Caco-2 (cell line): ENCODE results near the gene ACTG1. TPM values are rescaled to one million over a fixed set of nuclear protein-coding genes. Genes with fewer than 3 reads are reported as not detected.
"Not testable (repeated sequence)": the region's sequence is repeated elsewhere in the genome, so short reads cannot be mapped to it uniquely, and the experiment has no call there.

Experiments
- BruUV-seq: library from RNA; stranded (reverse); fragments of 400-500 nt; replicated peaks from 2 replicates; lab custom pipeline; 2021; lab: Mats Ljungman, UMichigan
- CTCF ChIA-PET: fragments of 300-600 bp; sonication (Branson Sonifier 250); formaldehyde crosslinking; loops from one replicate; lab custom pipeline; 2022; ENCODE audit warnings: antibody characterized with exemption; lab: Charles Lee
- POLR2A ChIA-PET: fragments of 300-600 bp; sonication (Branson Sonifier 250); formaldehyde crosslinking; loops from one replicate; lab custom pipeline; 2022; ENCODE audit warnings: antibody characterized with exemption; lab: Charles Lee
- DNase-seq, 2 experiments: peaks; one replicate each; pipeline versions ENCODE4 v3.0.0 to v3.0.0-alpha.2; 2020 to 2022
- H3K27me3 ChIP-seq: replicated peaks from 2 replicates; pipeline ENCODE4 v1.6.0; 2011; ENCODE audit warnings: low read length; ENCODE audit not compliant: control insufficient read depth, insufficient read depth
- H3K36me3 ChIP-seq: 2 replicates; pipeline ENCODE4 v1.5.1; 2011; ENCODE audit warnings: low read length; ENCODE audit not compliant: control insufficient read depth, insufficient read depth
- H3K4me1 ChIP-seq: fragments of 250-450 bp; sonication (Bioruptor Pico); 2 replicates; pipeline ENCODE4 v1.5.1; 2020; ENCODE audit warnings: mild to moderate bottlenecking
- H3K4me3 ChIP-seq: 2 replicates; pipeline ENCODE4 v1.5.1; 2011; ENCODE audit warnings: low read depth, mild to moderate bottlenecking, control low read depth, low read length
- H3K9me3 ChIP-seq: fragments of 250-450 bp; sonication (Bioruptor Pico); 2 replicates; pipeline ENCODE4 v1.5.1; 2020; ENCODE audit warnings: mild to moderate bottlenecking, moderate library complexity
- H3K27ac Mint-ChIP-seq: one replicate; pipeline ENCODE4 v1.8.0; 2022; ENCODE audit warnings: mixed read lengths; ENCODE audit not compliant: unreplicated experiment
- H3K27me3 Mint-ChIP-seq: one replicate; pipeline ENCODE4 v1.8.0; 2022; ENCODE audit warnings: mixed read lengths; ENCODE audit not compliant: insufficient read depth, unreplicated experiment
- H3K36me3 Mint-ChIP-seq: one replicate; pipeline ENCODE4 v1.8.0; 2022; ENCODE audit warnings: mild to moderate bottlenecking, mixed read lengths; ENCODE audit not compliant: insufficient read depth, unreplicated experiment
- H3K4me1 Mint-ChIP-seq: one replicate; pipeline ENCODE4 v1.8.0; 2022; ENCODE audit warnings: low read depth, mixed read lengths; ENCODE audit not compliant: unreplicated experiment
- H3K4me3 Mint-ChIP-seq: one replicate; pipeline ENCODE4 v1.8.0; 2022; ENCODE audit warnings: mild to moderate bottlenecking, moderate library complexity, mixed read lengths; ENCODE audit not compliant: unreplicated experiment
- H3K9me3 Mint-ChIP-seq: one replicate; pipeline ENCODE4 v1.8.0; 2022; ENCODE audit warnings: mixed read lengths; ENCODE audit not compliant: unreplicated experiment
- CTCF ChIP-seq, 2 experiments: fragments of 200-600 bp in 1 of 2; IDR thresholded peaks; 1 replicate in 1 of 2; 2 replicates in 1 of 2; pipeline versions ENCODE4 v1.5.1 to v1.8.0; 2011 to 2022; ENCODE audit warnings: antibody characterized with exemption in 1 of 2, control low read depth in 1 of 2, inconsistent platforms in 1 of 2, low read depth in 1 of 2, low read length in 1 of 2, mild to moderate bottlenecking in 1 of 2, moderate library complexity in 1 of 2; ENCODE audit not compliant: insufficient read depth in 1 of 2, severe bottlenecking in 1 of 2, unreplicated experiment in 1 of 2
- intact Hi-C: fragments of 100-400 bp; cut with micrococcal nuclease; formaldehyde crosslinking; loops from one replicate; pipeline ENCODE4 v1.10.0; 2022; ENCODE audit not compliant: unreplicated experiment
- total RNA-seq: library from RNA; stranded (reverse); gene quantifications from 2 replicates; pipeline ENCODE4 v1.2.3, GENCODE V29; 2022

Gene ACTG1
- total RNA-seq, 1 experiment from 2014 or later: 1,436 TPM

GRCh38 chr17:81532490-81533287 lies 20.1 kb upstream of the ACTG1 start:
- DNase-seq: no peak
- TF ChIP-seq CTCF (IDR thresholded peaks at IDR 0.05; ENCODE audit: insufficient read depth in 1 of 2, low read depth in 1 of 2, low read length in 1 of 2, severe bottlenecking in 1 of 2, unreplicated experiment in 1 of 2): no peak
- peaks cover 31% of the 10 kb centered on the region for H3K36me3 Mint-ChIP-seq
- Histone ChIP-seq H3K9me3 (no peaks in the 10 kb centered on the region), H3K4me3 (no peak overlapping the region), H3K27me3 (no peaks in the 10 kb centered on the region), H3K4me1 (peaks cover 22% of the 10 kb centered on the region; the same call in 1 of the 2 replicates), H3K36me3 (no peaks in the 10 kb centered on the region)
- no peak overlapping the region for H3K4me3 Mint-ChIP-seq
- ChIA-PET CTCF (no interaction called here), POLR2A (interaction anchor here (1.6 kb wide), 1 partner anchor 14 kb away, joined by 5 read pairs; no protein-coding TSS in a partner anchor)
- H3K9me3 Mint-ChIP-seq: no peaks in the 10 kb centered on the region
- no peaks in the 10 kb centered on the region for H3K27me3 Mint-ChIP-seq
- no peak overlapping the region for H3K27ac Mint-ChIP-seq
- no TSS peak for BruUV-seq
- intact Hi-C loops: no loop called here
- peaks cover 6% of the 10 kb centered on the region for H3K4me1 Mint-ChIP-seq

GRCh38 chr17:81531998-81532404 lies 19.4 kb upstream of the ACTG1 start:
- BruUV-seq, H3K4me3 Mint-ChIP-seq, H3K27ac Mint-ChIP-seq, H3K4me3 ChIP-seq, H3K27me3 Mint-ChIP-seq, H3K9me3 Mint-ChIP-seq, DNase-seq, intact Hi-C loops, POLR2A ChIA-PET, H3K36me3 ChIP-seq, CTCF ChIA-PET, H3K4me1 Mint-ChIP-seq, H3K9me3 ChIP-seq, H3K27me3 ChIP-seq: not testable (repeated sequence)
- H3K4me1 ChIP-seq: peaks cover 27% of the 10 kb centered on the region
- peaks cover 32% of the 10 kb centered on the region for H3K36me3 Mint-ChIP-seq

- H3K9me3 Mint-ChIP-seq, H3K4me3 Mint-ChIP-seq, H3K36me3 ChIP-seq, H3K9me3 ChIP-seq, DNase-seq, H3K27me3 ChIP-seq, intact Hi-C loops, H3K4me1 Mint-ChIP-seq, H3K27me3 Mint-ChIP-seq, H3K4me3 ChIP-seq, BruUV-seq, H3K27ac Mint-ChIP-seq, CTCF ChIA-PET: not testable (repeated sequence)
- POLR2A ChIA-PET: interaction anchor here (0.5 kb wide), 1 partner anchor 768 kb away, joined by 4 read pairs; no protein-coding TSS in a partner anchor
- H3K4me1 ChIP-seq: peaks cover 27% of the 10 kb centered on the region
- H3K36me3 Mint-ChIP-seq: peaks cover 39% of the 10 kb centered on the region
Measured at GRCh38 chr17:81531013-81531412, 18.4 kb upstream of the ACTG1 start.

GRCh38 chr17:81529437-81529803 lies 16.8 kb upstream of the ACTG1 start:
- no peak for TF ChIP-seq CTCF (IDR thresholded peaks at IDR 0.05; ENCODE audit: insufficient read depth in 1 of 2, low read depth in 1 of 2, low read length in 1 of 2, severe bottlenecking in 1 of 2, unreplicated experiment in 1 of 2)
- no peaks in the 10 kb centered on the region for H3K9me3 Mint-ChIP-seq
- peaks cover 24% of the 10 kb centered on the region for H3K4me1 ChIP-seq
- no peaks in the 10 kb centered on the region for H3K9me3 ChIP-seq
- intact Hi-C loops: no loop called here
- H3K27me3 Mint-ChIP-seq: no peaks in the 10 kb centered on the region
- peaks cover 44% of the 10 kb centered on the region for H3K36me3 Mint-ChIP-seq
- no peaks in the 10 kb centered on the region for H3K36me3 ChIP-seq
- no peak overlapping the region for H3K4me3 Mint-ChIP-seq
- H3K4me1 Mint-ChIP-seq: peaks cover 6% of the 10 kb centered on the region
- ChIA-PET CTCF (interaction anchor here (1.0 kb wide), 1 partner anchor 132 kb away, joined by 6 read pairs; no protein-coding TSS in a partner anchor), POLR2A (interaction anchor here (0.6 kb wide), 2 partner anchors 131 to 1075 kb away, joined by 3 read pairs; no protein-coding TSS in a partner anchor)
- H3K4me3 ChIP-seq: no peak overlapping the region
- BruUV-seq: no TSS peak
- DNase-seq: no peak
- no peak overlapping the region for H3K27ac Mint-ChIP-seq
- H3K27me3 ChIP-seq: no peaks in the 10 kb centered on the region
